HG02840 (cell line): ENCODE data around the gene CPNE5.

ENCODE experiments used
- ATAC-seq: cut with Tn5 transposase; IDR thresholded peaks from one replicate; pipeline ENCODE4 v1.9.1; 2021; ENCODE audit warnings: mild to moderate bottlenecking, moderate library complexity, moderate number of reproducible peaks; ENCODE audit not compliant: unreplicated experiment, low FRiP score

CPNE5 gene

GRCh38 chr6:36837022-36837339 is 2.3 kb downstream of the CPNE5 start:
- ATAC-seq: no peak

DNA sequence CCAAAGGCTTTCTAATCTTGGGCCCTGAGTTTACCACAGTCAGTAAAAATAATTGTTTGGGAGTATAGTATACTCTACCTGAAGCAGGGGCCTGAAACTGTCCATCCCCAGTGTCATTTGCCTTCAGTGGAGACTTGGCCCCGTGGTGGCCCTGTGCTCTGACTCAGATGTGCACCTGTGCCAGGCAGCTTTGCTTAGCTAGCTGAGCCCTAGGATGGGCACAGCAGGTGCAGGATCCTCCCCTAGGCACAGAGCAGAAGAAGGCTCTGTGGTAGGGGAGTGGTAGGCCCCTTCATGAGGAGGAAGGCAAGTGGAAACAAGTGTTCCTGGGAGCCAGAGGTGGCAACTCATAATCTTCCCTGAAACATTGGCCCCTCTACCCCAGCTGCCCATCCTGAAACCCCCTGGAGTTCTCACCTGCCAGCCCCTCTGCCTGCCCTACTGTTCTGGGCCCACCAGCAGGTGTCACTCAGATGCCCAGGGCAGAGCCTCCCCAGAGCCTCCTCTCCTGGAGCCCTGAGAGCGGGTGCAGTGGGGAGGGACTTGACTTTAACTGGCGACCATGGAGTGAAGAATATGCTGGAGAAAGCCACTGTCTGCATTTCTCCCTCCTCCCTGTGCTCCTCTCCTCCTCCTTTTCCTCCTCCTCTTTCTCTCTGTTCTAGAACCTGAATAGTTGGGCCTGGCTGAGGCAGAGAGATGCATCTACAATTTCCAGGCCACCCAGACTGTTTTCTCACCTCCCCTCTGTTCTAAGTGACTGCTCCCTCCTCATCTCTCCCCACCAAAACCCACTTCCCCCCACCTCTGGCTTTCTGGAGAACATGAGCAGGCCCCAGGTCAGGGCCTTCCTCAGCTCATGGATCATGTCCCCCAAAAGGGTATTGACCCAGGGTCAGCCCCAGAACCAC is 2.9 kb downstream of the CPNE5 start:
- ATAC-seq: no peak

DNA sequence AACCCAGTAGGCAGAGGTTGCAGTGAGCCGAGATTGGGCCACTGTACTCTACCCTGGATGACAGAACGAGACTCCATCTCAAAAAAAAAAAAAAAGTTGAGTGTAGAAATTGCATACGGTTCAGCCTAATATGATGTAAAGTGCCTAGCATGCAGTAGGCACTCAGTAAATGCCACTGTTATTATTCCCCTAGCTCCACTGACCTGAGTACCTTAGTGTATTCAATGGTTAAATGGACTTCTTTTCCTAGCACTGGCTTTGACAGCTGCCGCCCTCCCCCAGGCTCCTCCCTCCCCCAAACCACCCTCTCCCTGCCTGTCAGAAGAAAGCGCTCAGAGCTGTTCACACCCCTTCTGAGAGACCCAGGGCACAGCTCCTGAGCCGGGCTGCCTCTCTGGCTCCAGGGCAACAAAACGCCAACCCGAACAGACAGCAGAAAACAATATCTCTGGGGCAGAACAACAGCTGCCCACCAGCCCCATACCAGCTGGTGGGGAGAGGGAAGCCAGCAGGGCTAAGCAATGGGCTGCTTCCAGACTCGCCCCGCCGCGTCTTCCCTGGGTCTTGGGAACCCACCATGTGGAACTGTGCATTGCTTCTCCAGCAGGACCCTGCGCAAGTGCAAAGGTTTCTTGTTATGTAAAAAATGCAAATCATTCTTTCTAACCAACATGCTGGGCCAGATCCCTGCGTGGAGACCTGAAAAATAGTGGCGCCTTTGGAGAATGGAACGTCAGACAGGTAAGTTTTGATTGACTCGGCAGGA is 4.5 kb downstream of the CPNE5 start:
- ATAC-seq: no peak

DNA sequence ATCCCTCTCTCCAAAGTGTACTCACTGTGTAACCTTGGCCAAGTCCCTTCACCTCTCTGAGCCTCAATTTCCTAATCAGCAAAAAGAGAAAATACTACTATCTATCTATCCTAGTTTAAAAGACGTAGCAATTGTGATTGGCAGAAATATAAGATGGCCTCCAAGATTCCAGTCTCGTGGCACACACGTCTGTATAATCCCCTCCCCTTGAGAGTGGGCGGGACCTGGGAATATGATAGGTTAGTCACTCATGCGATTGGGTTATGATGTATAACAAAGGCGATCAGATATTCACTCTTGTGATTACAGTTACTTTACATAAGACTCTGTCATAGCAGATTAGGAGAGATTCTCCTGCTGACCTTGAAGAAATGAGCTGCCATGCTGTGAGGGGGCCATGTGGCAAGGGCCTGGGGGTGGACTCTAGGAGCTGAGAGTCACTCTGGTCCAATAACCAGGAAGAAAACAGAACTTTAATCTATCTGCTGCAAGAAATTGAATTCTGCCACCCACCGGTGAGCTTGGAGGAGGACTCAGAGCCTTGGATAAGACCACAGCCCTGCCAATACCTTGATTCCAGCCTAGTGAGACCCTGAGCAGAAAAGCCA is 6.0 kb downstream of the CPNE5 start:
- ATAC-seq: no peak

- ATAC-seq: no peak
Measured at GRCh38 chr6:36832313-36832712, 6.9 kb downstream of the CPNE5 start.

DNA sequence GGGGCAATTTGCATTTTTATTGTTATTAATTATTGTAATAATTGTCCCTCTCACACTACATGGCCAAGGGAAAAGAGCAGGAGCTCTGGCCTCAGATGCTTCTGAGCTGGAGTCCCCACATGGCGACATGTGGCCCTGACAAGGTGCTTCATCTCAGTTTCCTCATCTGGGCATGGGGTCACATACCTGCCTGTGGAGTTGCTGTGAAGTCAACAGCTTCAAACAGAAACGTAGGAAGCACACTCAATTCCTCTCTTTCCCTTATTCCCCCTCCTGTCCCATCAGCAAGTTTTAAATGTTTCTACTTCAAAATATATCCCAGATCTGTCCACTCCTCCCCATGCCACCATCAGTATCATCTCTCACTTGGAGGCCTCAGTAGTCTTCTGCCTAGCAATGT is 8.7 kb downstream of the CPNE5 start:
- ATAC-seq: no peak

DNA sequence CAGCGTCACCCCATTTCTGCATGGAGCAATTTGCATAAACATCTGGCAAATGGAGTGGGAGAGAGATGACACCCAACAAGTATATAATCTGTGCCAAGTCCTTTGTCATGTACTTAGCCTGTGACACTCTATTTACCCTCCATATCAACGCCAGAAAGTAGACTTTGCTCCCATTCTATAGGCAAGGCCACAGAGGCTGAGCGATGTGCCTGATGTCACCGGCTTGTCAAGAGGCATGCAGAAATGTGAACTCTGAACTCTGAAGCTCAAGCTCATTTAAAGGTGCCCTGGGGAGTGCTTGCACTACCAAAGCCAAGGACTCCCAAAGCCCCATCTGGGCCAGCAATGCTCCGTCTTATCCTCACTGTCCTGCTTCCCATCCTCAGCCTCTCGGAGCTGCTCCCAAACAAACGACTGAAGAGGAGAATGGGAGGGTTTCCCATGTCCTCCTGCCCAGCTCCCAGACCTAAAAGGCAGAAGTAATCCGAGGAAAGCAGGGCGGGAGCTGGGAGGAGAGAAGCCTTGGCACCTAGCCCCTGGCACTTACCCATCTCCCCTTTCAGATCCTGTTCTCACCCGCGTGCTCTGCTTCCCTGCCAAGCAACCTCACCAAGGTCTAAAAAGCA is 9.2 kb downstream of the CPNE5 start:
- no peak for ATAC-seq

- ATAC-seq: no peak
Measured at GRCh38 chr6:36827261-36828079, 11.8 kb downstream of the CPNE5 start.

- no peak for ATAC-seq
Measured at GRCh38 chr6:36826520-36827227, 12.6 kb downstream of the CPNE5 start.

DNA sequence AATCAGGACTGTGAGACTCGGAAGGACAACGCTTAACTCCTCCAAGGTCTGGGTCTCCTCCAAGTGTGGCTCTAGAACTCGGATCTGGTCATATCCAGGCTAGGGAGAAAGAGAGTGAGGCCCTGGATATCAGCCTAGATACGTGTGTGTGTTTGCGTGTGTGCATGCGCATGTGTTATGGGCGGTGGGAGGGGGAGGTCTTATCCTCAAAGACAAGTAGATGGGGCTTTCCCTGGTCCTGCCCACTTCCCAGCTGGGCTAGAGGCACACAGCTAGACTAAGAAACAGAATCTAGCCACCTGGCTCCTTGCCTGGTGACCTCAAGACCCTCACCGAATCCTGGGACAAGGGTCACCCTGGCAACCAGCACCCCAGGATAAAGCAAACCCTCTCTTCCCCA is 13.2 kb downstream of the CPNE5 start:
- ATAC-seq: no peak

DNA sequence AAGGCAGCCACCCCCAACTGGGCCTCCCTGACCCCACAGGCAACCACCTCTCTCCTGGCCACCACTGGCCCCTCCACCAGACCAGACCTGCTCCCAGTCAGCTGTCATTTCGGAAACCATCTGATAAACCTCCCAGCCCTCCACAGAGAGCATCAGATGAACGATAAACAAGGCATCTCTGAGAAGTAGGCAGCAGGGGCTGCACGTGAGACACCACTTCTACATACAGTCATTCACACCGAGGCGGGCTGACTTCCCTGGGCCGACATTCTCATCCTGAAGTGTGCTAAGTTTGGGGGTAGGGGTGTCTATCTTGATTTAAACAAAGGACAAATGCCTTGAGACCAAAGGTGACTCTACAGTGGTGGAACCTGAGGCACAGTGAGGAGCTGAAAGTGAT is 13.8 kb downstream of the CPNE5 start:
- no peak for ATAC-seq

DNA sequence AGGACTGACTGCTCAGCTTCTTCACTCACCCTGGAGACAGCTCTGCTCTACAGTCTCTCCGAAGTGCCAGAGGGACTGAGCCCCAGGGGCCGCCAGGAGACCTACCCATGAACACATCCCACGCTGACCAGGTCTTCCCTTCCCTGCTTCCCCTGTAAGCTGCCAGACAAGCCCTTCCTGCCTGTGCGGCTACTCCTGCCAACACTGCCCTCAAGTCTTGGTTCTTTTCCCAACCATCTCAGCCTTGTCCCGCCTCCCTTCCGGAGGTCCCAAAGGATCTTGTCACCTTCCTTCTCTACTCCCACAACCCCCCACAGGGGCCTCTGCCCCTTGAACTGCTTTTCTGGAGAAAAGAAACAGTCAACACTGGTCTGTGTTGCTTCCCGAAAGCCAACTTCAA is 15.0 kb downstream of the CPNE5 start:
- ATAC-seq: no peak

DNA sequence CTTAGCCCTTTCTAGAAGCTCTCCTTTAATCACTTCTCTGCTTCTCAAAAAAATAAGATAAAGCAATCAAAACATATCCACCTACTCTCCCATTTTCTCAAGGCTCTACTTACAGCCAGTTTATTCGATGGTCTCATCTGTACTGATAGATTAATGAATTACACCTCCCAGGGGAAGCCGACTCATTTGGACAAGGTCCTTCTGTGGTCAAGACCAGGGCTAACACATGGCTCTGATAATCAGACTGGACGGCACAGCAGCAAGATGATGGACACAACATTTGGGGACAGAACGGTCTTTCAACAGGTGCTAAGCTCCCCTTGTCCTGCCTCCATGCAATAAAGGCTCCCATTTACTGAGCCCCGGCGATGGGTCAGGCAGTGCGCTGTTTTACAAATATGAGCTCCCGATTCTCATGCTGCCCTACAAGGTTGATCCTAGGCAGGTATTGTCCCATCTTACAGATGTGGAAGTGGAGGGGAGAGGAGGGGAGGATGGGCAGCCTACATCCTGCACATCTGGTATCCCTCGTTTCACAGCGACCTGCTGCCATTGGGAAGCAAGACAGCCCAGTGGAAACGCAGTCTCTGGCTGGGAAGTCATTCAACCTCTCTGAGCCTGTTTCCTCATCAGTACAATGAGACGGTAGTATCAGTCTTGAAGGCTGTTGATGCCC is 15.7 kb downstream of the CPNE5 start:
- no peak for ATAC-seq

GRCh38 chr6:36822506-36823269 is 16.6 kb downstream of the CPNE5 start:
- no peak for ATAC-seq

GRCh38 chr6:36821581-36822335 is 17.5 kb downstream of the CPNE5 start:
- no peak for ATAC-seq

DNA sequence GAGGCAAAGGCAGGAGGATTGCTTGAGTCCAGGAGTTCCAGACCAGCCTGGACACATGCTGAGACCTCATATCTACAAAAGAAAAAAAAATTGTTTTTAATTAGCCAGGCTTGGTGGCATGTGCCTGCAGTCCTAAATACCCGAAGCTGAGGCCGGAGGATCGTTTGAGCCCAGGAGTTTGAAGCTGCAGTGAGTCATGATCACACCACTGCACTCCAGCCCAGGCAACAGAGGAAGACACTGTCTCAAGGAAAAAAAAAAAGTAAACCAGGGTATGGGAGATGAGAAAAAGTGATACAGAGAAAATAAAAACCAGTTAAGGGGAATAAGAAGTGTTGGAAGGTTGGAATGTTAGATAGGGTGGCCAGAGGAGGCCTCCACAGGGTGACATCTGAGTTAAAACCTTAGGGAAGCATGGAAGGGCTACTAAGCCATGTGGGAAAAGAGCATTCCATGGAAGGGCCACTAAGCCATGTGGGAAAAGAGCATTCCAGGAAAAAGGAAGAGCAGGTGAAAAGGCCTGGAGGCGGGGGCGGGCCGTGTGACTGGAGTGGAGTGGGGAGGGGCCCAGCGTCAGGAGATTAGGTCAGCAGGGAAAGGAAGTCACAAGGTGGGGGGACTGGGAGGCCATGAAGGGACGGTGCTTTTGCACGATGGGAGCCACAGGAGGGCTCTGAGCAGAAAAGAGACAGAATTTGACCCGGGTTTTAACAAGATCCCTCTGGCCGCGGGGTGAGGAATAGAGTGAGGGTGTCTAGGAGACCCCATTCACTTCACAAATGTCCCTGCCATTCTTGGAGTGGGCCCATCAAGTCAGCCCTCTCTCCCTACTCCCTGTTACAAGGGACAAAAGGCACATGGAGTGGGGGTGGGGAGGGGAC is 18.3 kb downstream of the CPNE5 start:
- no peak for ATAC-seq

- no peak for ATAC-seq
Measured at GRCh38 chr6:36818756-36819155, 20.5 kb downstream of the CPNE5 start.
